ENCODE results near the gene PRKAG3. TPM values are rescaled to one million over a fixed set of nuclear protein-coding genes. Genes with fewer than 3 reads are reported as not detected.
A peak's percentile ranks its signal among the peaks of the same experiment; 100 is the strongest.

Gene PRKAG3
- total and polyA plus RNA-seq, 2 donors: 1.2 TPM; not detected in 1

GRCh38 chr2:218811382-218811781 is 20.2 kb downstream of the PRKAG3 start:
- Histone ChIP-seq H3K36me3 (ENCODE audit: insufficient read depth) (no peaks in the 10 kb centered on the region), H3K27ac (ENCODE audit: low read depth) (no peak overlapping the region), H3K4me1 (ENCODE audit: insufficient read depth) (no peaks in the 10 kb centered on the region), H3K4me3 (ENCODE audit: low read depth, low read length) (no peak overlapping the region)
- no peak for DNase-seq (ENCODE audit: extremely low spot score)
- WGBS: 69% methylated on average over 4 of the region's 4 CpGs

GRCh38 chr2:218810256-218810655 is 21.3 kb downstream of the PRKAG3 start:
- WGBS: 53% methylated on average over 2 of the region's 2 CpGs
- no peak overlapping the region for H3K4me3 ChIP-seq (ENCODE audit: low read depth, low read length)
- no peak for DNase-seq (ENCODE audit: extremely low spot score)
- no peaks in the 10 kb centered on the region for H3K36me3 ChIP-seq (ENCODE audit: insufficient read depth)
- H3K4me1 ChIP-seq (ENCODE audit: insufficient read depth): no peaks in the 10 kb centered on the region
- H3K27ac ChIP-seq (ENCODE audit: low read depth): no peak overlapping the region

- Histone ChIP-seq H3K36me3 (ENCODE audit: insufficient read depth) (no peaks in the 10 kb centered on the region), H3K4me3 (ENCODE audit: low read depth, low read length) (no peak overlapping the region), H3K27ac (ENCODE audit: low read depth) (no peak overlapping the region), H3K4me1 (ENCODE audit: insufficient read depth) (no peaks in the 10 kb centered on the region)
- DNase-seq (ENCODE audit: extremely low spot score): no peak
- 94% methylated on average over 12 of the region's 12 CpGs for WGBS
Observed at GRCh38 chr2:218809515-218809914, 22.1 kb downstream of the PRKAG3 start.

GRCh38 chr2:218807626-218808025 is 24.0 kb downstream of the PRKAG3 start:
- no peaks in the 10 kb centered on the region for H3K36me3 ChIP-seq (ENCODE audit: insufficient read depth)
- no peaks in the 10 kb centered on the region for H3K4me1 ChIP-seq (ENCODE audit: insufficient read depth)
- H3K27ac ChIP-seq (ENCODE audit: low read depth): no peak overlapping the region
- no peak for DNase-seq (ENCODE audit: extremely low spot score)
- no peak overlapping the region for H3K4me3 ChIP-seq (ENCODE audit: low read depth, low read length)
- WGBS: 79% methylated on average over 4 of the region's 4 CpGs

GRCh38 chr2:218806346-218806978 is 25.1 kb downstream of the PRKAG3 start:
- Histone ChIP-seq H3K27ac (ENCODE audit: low read depth) (peak overlapping the region; percentile 50), H3K4me1 (ENCODE audit: insufficient read depth) (no peaks in the 10 kb centered on the region), H3K36me3 (ENCODE audit: insufficient read depth) (no peaks in the 10 kb centered on the region), H3K4me3 (ENCODE audit: low read depth, low read length) (no peak overlapping the region)
- WGBS: 18% methylated on average over 10 of the region's 10 CpGs
- DNase-seq (ENCODE audit: extremely low spot score): peak; percentile 29

GRCh38 chr2:218805627-218806026 is 26.0 kb downstream of the PRKAG3 start:
- H3K27ac ChIP-seq (ENCODE audit: low read depth): peak overlapping the region; percentile 80
- H3K4me1 ChIP-seq (ENCODE audit: insufficient read depth): no peaks in the 10 kb centered on the region
- H3K4me3 ChIP-seq (ENCODE audit: low read depth, low read length): no peak overlapping the region
- WGBS: 15% methylated on average over 3 of the region's 3 CpGs
- DNase-seq (ENCODE audit: extremely low spot score): no peak
- H3K36me3 ChIP-seq (ENCODE audit: insufficient read depth): no peaks in the 10 kb centered on the region

GRCh38 chr2:218804817-218805216 is 26.8 kb downstream of the PRKAG3 start:
- DNase-seq (ENCODE audit: extremely low spot score): no peak
- WGBS: 91% methylated on average over 1 of the region's 1 CpG
- Histone ChIP-seq H3K27ac (ENCODE audit: low read depth) (no peak overlapping the region), H3K4me3 (ENCODE audit: low read depth, low read length) (no peak overlapping the region), H3K36me3 (ENCODE audit: insufficient read depth) (no peaks in the 10 kb centered on the region), H3K4me1 (ENCODE audit: insufficient read depth) (no peaks in the 10 kb centered on the region)

- no peak overlapping the region for H3K4me3 ChIP-seq (ENCODE audit: low read depth, low read length)
- DNase-seq (ENCODE audit: extremely low spot score): no peak
- H3K27ac ChIP-seq (ENCODE audit: low read depth): no peak overlapping the region
- no peaks in the 10 kb centered on the region for H3K4me1 ChIP-seq (ENCODE audit: insufficient read depth)
- H3K36me3 ChIP-seq (ENCODE audit: insufficient read depth): no peaks in the 10 kb centered on the region
- WGBS: 33% methylated on average over 4 of the region's 4 CpGs
Observed at GRCh38 chr2:218802386-218802994, 29.1 kb downstream of the PRKAG3 start.

- no peak for DNase-seq (ENCODE audit: extremely low spot score)
- H3K4me1 ChIP-seq (ENCODE audit: insufficient read depth): no peaks in the 10 kb centered on the region
- no peak overlapping the region for H3K4me3 ChIP-seq (ENCODE audit: low read depth, low read length)
- H3K36me3 ChIP-seq (ENCODE audit: insufficient read depth): no peaks in the 10 kb centered on the region
- 33% methylated on average over 6 of the region's 6 CpGs for WGBS
- H3K27ac ChIP-seq (ENCODE audit: low read depth): no peak overlapping the region
Observed at GRCh38 chr2:218799990-218800389, 31.6 kb downstream of the PRKAG3 start.

- no peak overlapping the region for H3K4me3 ChIP-seq (ENCODE audit: low read depth, low read length)
- H3K4me1 ChIP-seq (ENCODE audit: insufficient read depth): no peaks in the 10 kb centered on the region
- H3K36me3 ChIP-seq (ENCODE audit: insufficient read depth): no peaks in the 10 kb centered on the region
- DNase-seq (ENCODE audit: extremely low spot score): no peak
- no peak overlapping the region for H3K27ac ChIP-seq (ENCODE audit: low read depth)
- 52% methylated on average over 12 of the region's 12 CpGs for WGBS
Observed at GRCh38 chr2:218798767-218799504, 32.7 kb downstream of the PRKAG3 start.

- DNase-seq (ENCODE audit: extremely low spot score): no peak
- 91% methylated on average over 4 of the region's 4 CpGs for WGBS
- Histone ChIP-seq H3K4me3 (ENCODE audit: low read depth, low read length) (no peak overlapping the region), H3K36me3 (ENCODE audit: insufficient read depth) (no peaks in the 10 kb centered on the region), H3K27ac (ENCODE audit: low read depth) (no peak overlapping the region), H3K4me1 (ENCODE audit: insufficient read depth) (no peaks in the 10 kb centered on the region)
Observed at GRCh38 chr2:218796691-218797090, 34.9 kb downstream of the PRKAG3 start.

GRCh38 chr2:218792433-218792832 is 39.2 kb downstream of the PRKAG3 start:
- no peaks in the 10 kb centered on the region for H3K36me3 ChIP-seq (ENCODE audit: insufficient read depth)
- no peak overlapping the region for H3K4me3 ChIP-seq (ENCODE audit: low read depth, low read length)
- H3K4me1 ChIP-seq (ENCODE audit: insufficient read depth): no peaks in the 10 kb centered on the region
- DNase-seq (ENCODE audit: extremely low spot score): no peak
- no peak overlapping the region for H3K27ac ChIP-seq (ENCODE audit: low read depth)
- 94% methylated on average over 1 of the region's 1 CpG for WGBS

- Histone ChIP-seq H3K36me3 (ENCODE audit: insufficient read depth) (no peaks in the 10 kb centered on the region), H3K4me3 (ENCODE audit: low read depth, low read length) (no peak overlapping the region), H3K4me1 (ENCODE audit: insufficient read depth) (no peaks in the 10 kb centered on the region), H3K27ac (ENCODE audit: low read depth) (no peak overlapping the region)
- 81% methylated on average over 2 of the region's 2 CpGs for WGBS
- no peak for DNase-seq (ENCODE audit: extremely low spot score)
Observed at GRCh38 chr2:218788529-218789255, 42.9 kb downstream of the PRKAG3 start.
